ENCODE results near the gene LRRN4. TPM values are rescaled to one million over a fixed set of nuclear protein-coding genes. Genes with fewer than 3 reads are reported as not detected.
A peak's percentile ranks its signal among the peaks of the same experiment; 100 is the strongest.

LRRN4 gene
- total and polyA plus RNA-seq, 9 of the 15 experiments (the other 6 are each of a cell fraction or from before 2014, with no cell fraction given): not detected

DNA sequence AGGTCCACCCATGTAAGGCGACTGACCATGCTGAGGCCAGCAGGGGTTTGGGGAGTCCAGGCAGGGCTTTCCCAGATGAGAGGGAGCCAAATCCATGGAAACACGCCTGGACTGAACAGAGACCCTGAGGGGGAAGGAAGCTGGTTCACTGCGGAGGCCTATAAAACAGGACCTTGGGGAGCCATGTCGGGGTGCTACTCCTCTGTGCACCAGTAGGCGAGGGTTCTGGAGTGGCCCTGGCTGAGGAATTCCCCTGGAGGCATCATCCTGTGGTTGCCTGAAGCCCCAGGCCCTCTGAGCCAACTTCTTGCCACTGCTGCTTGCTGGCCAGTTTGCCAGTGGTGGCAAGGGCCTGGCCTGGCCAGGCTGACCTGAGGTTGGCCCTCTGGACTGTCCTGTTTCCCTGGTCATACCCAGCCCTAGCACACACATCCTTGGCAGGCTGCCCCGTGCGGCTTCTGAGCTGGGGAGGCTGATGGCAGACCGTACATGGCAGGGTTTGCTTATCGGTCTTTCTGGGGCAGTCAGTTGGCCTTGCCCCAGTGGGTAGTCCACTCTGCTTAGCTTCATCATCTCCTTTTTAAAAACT, 2.2 kb upstream of the LRRN4 start:
- H3K9ac ChIP-seq (ENCODE audit: insufficient read depth in 1 of 2, low read depth in 2 of 2, low read length in 2 of 2): no peak overlapping the region
- no peak overlapping the region for H3K4me3 ChIP-seq
- no peaks in the 10 kb centered on the region for H3K36me3 ChIP-seq (ENCODE audit: control insufficient read depth, insufficient read depth, low read length)
- ChIA-PET CTCF (ENCODE audit: low intra/inter-chr PET ratio) (no interaction called here), POLR2A (interaction anchor here (0.7 kb wide), 1 partner anchor 99 kb away, joined by 3 read pairs; no protein-coding TSS in a partner anchor)
- DNase-seq (ENCODE audit: extremely low read depth in 1 of 4, low spot score in 3 of 4): no peak
- WGBS (ENCODE audit: insufficient coverage, low coverage, missing lambda C conversion rate): 58% methylated on average over 5 of the region's 9 CpGs
- TF ChIP-seq MAFK (IDR thresholded peaks at IDR 0.05; ENCODE audit: low read length): no peak
- TF ChIP-seq, protein P1, sequence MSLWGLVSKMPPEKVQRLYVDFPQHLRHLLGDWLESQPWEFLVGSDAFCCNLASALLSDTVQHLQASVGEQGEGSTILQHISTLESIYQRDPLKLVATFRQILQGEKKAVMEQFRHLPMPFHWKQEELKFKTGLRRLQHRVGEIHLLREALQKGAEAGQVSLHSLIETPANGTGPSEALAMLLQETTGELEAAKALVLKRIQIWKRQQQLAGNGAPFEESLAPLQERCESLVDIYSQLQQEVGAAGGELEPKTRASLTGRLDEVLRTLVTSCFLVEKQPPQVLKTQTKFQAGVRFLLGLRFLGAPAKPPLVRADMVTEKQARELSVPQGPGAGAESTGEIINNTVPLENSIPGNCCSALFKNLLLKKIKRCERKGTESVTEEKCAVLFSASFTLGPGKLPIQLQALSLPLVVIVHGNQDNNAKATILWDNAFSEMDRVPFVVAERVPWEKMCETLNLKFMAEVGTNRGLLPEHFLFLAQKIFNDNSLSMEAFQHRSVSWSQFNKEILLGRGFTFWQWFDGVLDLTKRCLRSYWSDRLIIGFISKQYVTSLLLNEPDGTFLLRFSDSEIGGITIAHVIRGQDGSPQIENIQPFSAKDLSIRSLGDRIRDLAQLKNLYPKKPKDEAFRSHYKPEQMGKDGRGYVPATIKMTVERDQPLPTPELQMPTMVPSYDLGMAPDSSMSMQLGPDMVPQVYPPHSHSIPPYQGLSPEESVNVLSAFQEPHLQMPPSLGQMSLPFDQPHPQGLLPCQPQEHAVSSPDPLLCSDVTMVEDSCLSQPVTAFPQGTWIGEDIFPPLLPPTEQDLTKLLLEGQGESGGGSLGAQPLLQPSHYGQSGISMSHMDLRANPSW (CRISPR knock-in tag; IDR thresholded peaks at IDR 0.05): no peak
- TF ChIP-seq HDGF (IDR thresholded peaks at IDR 0.05): no peak
- no peak for TF ChIP-seq ARNT (IDR thresholded peaks at IDR 0.05)
- TF ChIP-seq NCOA1 (IDR thresholded peaks at IDR 0.05; ENCODE audit: low read depth): no peak
- no peak for TF ChIP-seq KLF6 (CRISPR knock-in tag; IDR thresholded peaks at IDR 0.05; ENCODE audit: borderline replicate concordance)
- no peaks in the 10 kb centered on the region for H3K9me3 ChIP-seq (replicated peaks; ENCODE audit: control insufficient read depth, insufficient read depth, low read depth, low read length)
- intact Hi-C loops (cut with micrococcal nuclease) (no loop called here), in situ Hi-C loops (cut with MboI) (no loop called here)
- no peaks in the 10 kb centered on the region for H4K20me1 ChIP-seq (replicated peaks; ENCODE audit: control insufficient read depth, insufficient read depth, low read length)
- peaks cover 7 to 18% of the 10 kb centered on the region in 2 experiments for H3K4me1 ChIP-seq (replicated peaks in 1 of 2; ENCODE audit: control insufficient read depth in 2 of 2, insufficient read depth in 2 of 2, low read length in 2 of 2)
- no peaks in the 10 kb centered on the region for H3K79me2 ChIP-seq (ENCODE audit: control insufficient read depth, insufficient read depth, low read length)
- H3K27ac ChIP-seq (ENCODE audit: extremely low read depth, low read depth, low read length): no peak overlapping the region
- H3K27me3 ChIP-seq (ENCODE audit: control insufficient read depth in 2 of 2, insufficient read depth in 2 of 2, low read length in 2 of 2): no peaks in the 10 kb centered on the region
- FAIRE-seq: no peak
- H3K4me2 ChIP-seq (ENCODE audit: insufficient read depth, low read length): no peak overlapping the region
- no peak overlapping the region for H2AFZ ChIP-seq (ENCODE audit: low read depth, low read length)
- ATAC-seq: peak; percentile 52
- H3K9me1 ChIP-seq (ENCODE audit: control insufficient read depth, insufficient read depth, low read length): no peaks in the 10 kb centered on the region
- no TSS peak for BruUV-seq (replicated peaks)
